ENCODE data around the gene SNRNP70.

- TF ChIP-seq EZH2phosphoT487 (IDR thresholded peaks at IDR 0.05; ENCODE audit: low read depth), result no peak
- TF ChIP-seq, protein P1, sequence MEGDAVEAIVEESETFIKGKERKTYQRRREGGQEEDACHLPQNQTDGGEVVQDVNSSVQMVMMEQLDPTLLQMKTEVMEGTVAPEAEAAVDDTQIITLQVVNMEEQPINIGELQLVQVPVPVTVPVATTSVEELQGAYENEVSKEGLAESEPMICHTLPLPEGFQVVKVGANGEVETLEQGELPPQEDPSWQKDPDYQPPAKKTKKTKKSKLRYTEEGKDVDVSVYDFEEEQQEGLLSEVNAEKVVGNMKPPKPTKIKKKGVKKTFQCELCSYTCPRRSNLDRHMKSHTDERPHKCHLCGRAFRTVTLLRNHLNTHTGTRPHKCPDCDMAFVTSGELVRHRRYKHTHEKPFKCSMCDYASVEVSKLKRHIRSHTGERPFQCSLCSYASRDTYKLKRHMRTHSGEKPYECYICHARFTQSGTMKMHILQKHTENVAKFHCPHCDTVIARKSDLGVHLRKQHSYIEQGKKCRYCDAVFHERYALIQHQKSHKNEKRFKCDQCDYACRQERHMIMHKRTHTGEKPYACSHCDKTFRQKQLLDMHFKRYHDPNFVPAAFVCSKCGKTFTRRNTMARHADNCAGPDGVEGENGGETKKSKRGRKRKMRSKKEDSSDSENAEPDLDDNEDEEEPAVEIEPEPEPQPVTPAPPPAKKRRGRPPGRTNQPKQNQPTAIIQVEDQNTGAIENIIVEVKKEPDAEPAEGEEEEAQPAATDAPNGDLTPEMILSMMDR (IDR thresholded peaks at IDR 0.05; ENCODE audit: low read depth, low read length), result no peak
Measured at GRCh38 chr19:49140951-49141350, 55.7 kb downstream of the SNRNP70 start.
